Endothelial cell of umbilical vein (primary cell): ENCODE measurements around the gene MFAP1. TPM values are rescaled to one million over a fixed set of nuclear protein-coding genes. Genes with fewer than 3 reads are reported as not detected.
"Not testable (repeated sequence)": the region's sequence is repeated elsewhere in the genome, so short reads cannot be mapped to it uniquely, and the experiment has no call there.

Source experiments
- BruUV-seq: library from RNA; stranded (reverse); fragments of 400-500 nt; replicated peaks from 2 replicates; lab custom pipeline; 2021; lab: Mats Ljungman, UMichigan
- CTCF ChIA-PET: fragments of 300-600, 350-600 bp; sonication (Branson Sonifier 250); formaldehyde crosslinking; loops from one replicate; lab custom pipeline; 2021; ENCODE audit warnings: antibody characterized with exemption, inconsistent platforms; lab: Charles Lee
- POLR2A ChIA-PET: fragments of 300-600, 350-600 bp; sonication (Branson Sonifier 250); formaldehyde crosslinking; loops from one replicate; lab custom pipeline; 2021; ENCODE audit warnings: antibody characterized with exemption, inconsistent platforms; lab: Charles Lee
- DNase-seq: peaks from one replicate; pipeline ENCODE4 v3.0.0-alpha.2; 2011; ENCODE audit warnings: low read depth, low spot score
- FAIRE-seq: peaks from 2 replicates; lab custom pipeline; 2011; peaks lifted over from hg19 to GRCh38; lab: Jason Lieb, UNC
- H2AFZ ChIP-seq: 2 replicates; pipeline ENCODE4 v1.6.0; 2012; ENCODE audit warnings: low read depth, low read length, control low read depth, inconsistent platforms
- H3K27ac ChIP-seq: 2 replicates; pipeline ENCODE4 v1.5.1; 2011; ENCODE audit warnings: low read depth, mild to moderate bottlenecking, control low read depth, low read length, moderate library complexity; ENCODE audit not compliant: insufficient read depth
- H3K27me3 ChIP-seq, 2 experiments: 2 replicates each; pipeline versions ENCODE4 v1.6.0 to v1.6.1; 2011; ENCODE audit warnings: low read length in 2 of 2, mixed read lengths in 1 of 2; ENCODE audit not compliant: control insufficient read depth in 2 of 2, insufficient read depth in 2 of 2
- H3K36me3 ChIP-seq, 2 experiments: 2 replicates in 1 of 2; 3 replicates in 1 of 2; pipeline ENCODE4 v1.5.1; 2011; ENCODE audit warnings: low read length in 2 of 2, mild to moderate bottlenecking in 1 of 2, moderate library complexity in 1 of 2; ENCODE audit not compliant: control insufficient read depth in 2 of 2, insufficient read depth in 2 of 2; ENCODE audit errors: extremely low read depth in 1 of 2
- H3K4me1 ChIP-seq: 3 replicates; pipeline ENCODE4 v1.5.1; 2011; ENCODE audit warnings: mild to moderate bottlenecking, low read length; ENCODE audit not compliant: control insufficient read depth, insufficient read depth; ENCODE audit errors: extremely low read depth
- H3K4me2 ChIP-seq: 2 replicates; pipeline ENCODE4 v1.6.1; 2011; ENCODE audit warnings: low read length, control low read depth, mixed read lengths; ENCODE audit not compliant: insufficient read depth
- H3K4me3 ChIP-seq, 3 experiments: fragments of 200-600 bp in 1 of 3; sonication (generic), shearing (Covaris generic) in 1 of 3; replicated peaks in 1 of 3; 2 replicates each; pipeline ENCODE4 v1.5.1; 2011 to 2016; ENCODE audit warnings: control low read depth in 3 of 3, low read length in 3 of 3, mild to moderate bottlenecking in 2 of 3, inconsistent platforms in 1 of 3, low read depth in 1 of 3, moderate library complexity in 1 of 3; ENCODE audit not compliant: insufficient read depth in 1 of 3
- H3K79me2 ChIP-seq: 2 replicates; pipeline ENCODE4 v1.6.0; 2012; ENCODE audit warnings: low read length, inconsistent platforms; ENCODE audit not compliant: control insufficient read depth, insufficient read depth
- H3K9ac ChIP-seq: replicated peaks from 2 replicates; pipeline ENCODE3; 2011; ENCODE audit warnings: low read length, control low read depth; ENCODE audit not compliant: insufficient read depth; ENCODE audit errors: extremely low read depth
- H3K9me1 ChIP-seq: replicated peaks from 3 replicates; pipeline ENCODE4 v1.6.0; 2011; ENCODE audit warnings: mild to moderate bottlenecking, low read length; ENCODE audit not compliant: control insufficient read depth, insufficient read depth; ENCODE audit errors: extremely low read depth
- H3K9me3 ChIP-seq: replicated peaks from 2 replicates; pipeline ENCODE4 v1.5.1; 2012; ENCODE audit warnings: low read length, inconsistent platforms; ENCODE audit not compliant: control insufficient read depth, insufficient read depth
- H4K20me1 ChIP-seq: replicated peaks from 2 replicates; pipeline ENCODE3; 2011; ENCODE audit warnings: mild to moderate bottlenecking, low read length; ENCODE audit not compliant: control insufficient read depth, insufficient read depth; ENCODE audit errors: extremely low read depth
- dilution Hi-C: fragments of 300-500 bp; cut with MboI; formaldehyde crosslinking; loops from one replicate; pipeline ENCODE4 v1.15.0; 2019; ENCODE audit warnings: low sequenced_read_pairs; ENCODE audit not compliant: extremely low pct_ligation_motif_present
- intact Hi-C: fragments of 100-400 bp; cut with micrococcal nuclease; formaldehyde crosslinking; loops from one replicate; pipeline ENCODE4 v1.10.0; 2022
- polyA plus RNA-seq, 4 experiments: library from polyadenylated mRNA; depleted of rRNA in 3 of 4; stranded (reverse) in 3 of 4; unstranded in 1 of 4; fragments of >200 nt; gene quantifications; 2 replicates each; pipeline versions ENCODE4 v1.2.1 to v1.2.3, GENCODE V29; 2011 to 2012; ENCODE audit warnings: missing spikeins in 1 of 4
- total RNA-seq: library from RNA; stranded (reverse); gene quantifications from 2 replicates; pipeline ENCODE4 v1.2.3, GENCODE V29; 2021

MFAP1 gene
- total and polyA plus RNA-seq, 2 donors (not counting 3 experiments of a cell fraction or from before 2014, with no cell fraction given) = 12.9 to 30.5 TPM

DNA sequence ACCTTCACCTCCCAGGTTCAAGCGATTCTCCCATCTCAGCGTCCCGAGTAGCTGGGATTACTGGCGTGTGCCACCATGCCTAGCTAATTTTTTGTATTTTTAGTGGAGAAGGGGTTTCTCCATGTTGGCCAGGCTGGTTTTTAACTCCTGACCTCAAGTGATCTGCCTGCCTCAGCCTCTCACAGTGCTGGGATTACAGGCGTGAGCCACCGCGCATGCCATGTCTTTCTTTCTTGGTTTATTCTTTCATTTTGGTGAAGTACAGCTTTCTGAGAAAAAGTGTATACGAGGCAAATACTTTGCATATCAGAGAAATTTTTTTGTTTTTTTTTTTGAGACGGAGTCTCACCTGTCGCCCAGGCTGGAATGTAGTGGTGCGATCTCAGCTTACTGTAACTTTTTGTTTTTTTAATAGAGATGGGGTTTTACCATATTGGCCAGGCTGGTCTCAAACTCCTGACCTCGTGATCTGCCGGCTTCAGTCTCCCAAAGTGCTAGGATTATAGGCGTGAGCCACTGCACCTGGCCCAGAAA lies 7.1 kb upstream of the MFAP1 start:
- H3K9me3 ChIP-seq, H4K20me1 ChIP-seq, H3K4me2 ChIP-seq, H3K27ac ChIP-seq, H2AFZ ChIP-seq, H3K9me1 ChIP-seq, dilution Hi-C loops, FAIRE-seq, DNase-seq, H3K27me3 ChIP-seq, intact Hi-C loops, H3K9ac ChIP-seq, H3K4me3 ChIP-seq, BruUV-seq, H3K36me3 ChIP-seq: not testable (repeated sequence)
- peaks cover 42% of the 10 kb centered on the region for H3K79me2 ChIP-seq
- CTCF ChIA-PET = interaction anchor here (0.9 to 1.0 kb wide), 2 partner anchors 9 to 10 kb away, joined by 3 read pairs; no protein-coding TSS in a partner anchor
- H3K4me1 ChIP-seq = peaks cover 12% of the 10 kb centered on the region
- POLR2A ChIA-PET = interaction anchor here (0.7 kb wide), 1 partner anchor 623 kb away, joined by 3 read pairs; no protein-coding TSS in a partner anchor

DNA sequence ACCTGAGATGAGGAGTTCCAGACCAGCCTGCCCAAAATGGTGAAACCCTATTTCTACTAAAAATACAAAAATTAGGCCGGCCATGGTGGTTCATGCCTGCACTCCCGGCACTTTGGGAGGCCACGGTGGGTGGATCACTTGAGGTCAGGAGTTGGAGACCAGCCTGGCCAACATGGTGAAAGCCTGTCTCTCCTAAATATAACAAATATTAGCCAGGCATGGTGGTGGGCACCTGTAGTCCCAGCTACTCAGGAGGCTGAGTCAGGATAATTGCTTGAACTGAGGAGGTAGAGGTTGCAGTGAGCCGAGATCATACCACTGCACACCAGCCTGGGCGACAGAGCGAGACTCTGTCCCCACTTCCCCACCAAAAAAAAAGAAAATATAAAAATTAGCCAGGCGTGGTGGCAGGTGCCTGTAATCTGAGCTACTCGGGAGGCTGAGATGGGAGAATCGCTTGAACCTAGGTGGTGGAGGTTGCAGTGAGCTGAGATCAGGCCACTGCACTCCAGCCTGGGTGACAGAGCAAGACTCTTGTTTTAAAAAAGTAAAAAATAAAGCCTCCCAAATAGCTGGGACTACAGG lies 6.3 kb upstream of the MFAP1 start:
- H3K9me3 ChIP-seq, H3K9me1 ChIP-seq, H3K4me2 ChIP-seq, H3K4me3 ChIP-seq, H3K27ac ChIP-seq, POLR2A ChIA-PET, intact Hi-C loops, dilution Hi-C loops, DNase-seq, H3K27me3 ChIP-seq, H3K9ac ChIP-seq, H4K20me1 ChIP-seq, FAIRE-seq, BruUV-seq, H3K36me3 ChIP-seq, CTCF ChIA-PET, H2AFZ ChIP-seq: not testable (repeated sequence)
- peaks cover 15% of the 10 kb centered on the region for H3K4me1 ChIP-seq
- H3K79me2 ChIP-seq = peaks cover 42% of the 10 kb centered on the region

- CTCF ChIA-PET, dilution Hi-C loops, H3K9me3 ChIP-seq, H3K9ac ChIP-seq, H3K4me2 ChIP-seq, H3K27me3 ChIP-seq, H3K9me1 ChIP-seq, FAIRE-seq, H2AFZ ChIP-seq, H3K4me3 ChIP-seq, H4K20me1 ChIP-seq, H3K36me3 ChIP-seq, intact Hi-C loops, H3K27ac ChIP-seq, BruUV-seq, DNase-seq: not testable (repeated sequence)
- Histone ChIP-seq H3K79me2 (peaks cover 42% of the 10 kb centered on the region), H3K4me1 (peaks cover 15% of the 10 kb centered on the region)
- POLR2A ChIA-PET = interaction anchor here (0.7 kb wide), 1 partner anchor 459 kb away, joined by 11 read pairs; the partner anchor contains the start of gene GOLM2
These were observed 5.6 kb upstream of the MFAP1 start for GRCh38 chr15:43829951-43830540.
